ENCODE data around the gene LAMA3. TPM values are rescaled to one million over a fixed set of nuclear protein-coding genes. Genes with fewer than 3 reads are reported as not detected.

Gene LAMA3
- polyA plus RNA-seq, 1 experiment, result 0.32 TPM

- Histone ChIP-seq H3K9me3 (ENCODE audit: control insufficient read depth, insufficient read depth, low read length) (no peaks in the 10 kb centered on the region; the same call in 1 of the 2 replicates), H3K27ac (ENCODE audit: low read depth, low read length) (no peak overlapping the region), H3K27me3 (ENCODE audit: control insufficient read depth, insufficient read depth, low read length) (peaks cover 11% of the 10 kb centered on the region), H3K4me3 (ENCODE audit: low read depth, low read length) (no peak overlapping the region)
- ChIA-PET CTCF (interaction anchor here (0.7 kb wide), 1 partner anchor 14 kb away, joined by 3 read pairs; no protein-coding TSS in a partner anchor), POLR2A (no interaction called here)
- TF ChIP-seq, protein P1, sequence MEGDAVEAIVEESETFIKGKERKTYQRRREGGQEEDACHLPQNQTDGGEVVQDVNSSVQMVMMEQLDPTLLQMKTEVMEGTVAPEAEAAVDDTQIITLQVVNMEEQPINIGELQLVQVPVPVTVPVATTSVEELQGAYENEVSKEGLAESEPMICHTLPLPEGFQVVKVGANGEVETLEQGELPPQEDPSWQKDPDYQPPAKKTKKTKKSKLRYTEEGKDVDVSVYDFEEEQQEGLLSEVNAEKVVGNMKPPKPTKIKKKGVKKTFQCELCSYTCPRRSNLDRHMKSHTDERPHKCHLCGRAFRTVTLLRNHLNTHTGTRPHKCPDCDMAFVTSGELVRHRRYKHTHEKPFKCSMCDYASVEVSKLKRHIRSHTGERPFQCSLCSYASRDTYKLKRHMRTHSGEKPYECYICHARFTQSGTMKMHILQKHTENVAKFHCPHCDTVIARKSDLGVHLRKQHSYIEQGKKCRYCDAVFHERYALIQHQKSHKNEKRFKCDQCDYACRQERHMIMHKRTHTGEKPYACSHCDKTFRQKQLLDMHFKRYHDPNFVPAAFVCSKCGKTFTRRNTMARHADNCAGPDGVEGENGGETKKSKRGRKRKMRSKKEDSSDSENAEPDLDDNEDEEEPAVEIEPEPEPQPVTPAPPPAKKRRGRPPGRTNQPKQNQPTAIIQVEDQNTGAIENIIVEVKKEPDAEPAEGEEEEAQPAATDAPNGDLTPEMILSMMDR (IDR thresholded peaks at IDR 0.05; ENCODE audit: low read depth, low read length), result no peak
- DNase-seq (ENCODE audit: low read depth, low spot score), result no peak
Observed at GRCh38 chr18:23842305-23842704, 153.1 kb downstream of the LAMA3 start.

DNA sequence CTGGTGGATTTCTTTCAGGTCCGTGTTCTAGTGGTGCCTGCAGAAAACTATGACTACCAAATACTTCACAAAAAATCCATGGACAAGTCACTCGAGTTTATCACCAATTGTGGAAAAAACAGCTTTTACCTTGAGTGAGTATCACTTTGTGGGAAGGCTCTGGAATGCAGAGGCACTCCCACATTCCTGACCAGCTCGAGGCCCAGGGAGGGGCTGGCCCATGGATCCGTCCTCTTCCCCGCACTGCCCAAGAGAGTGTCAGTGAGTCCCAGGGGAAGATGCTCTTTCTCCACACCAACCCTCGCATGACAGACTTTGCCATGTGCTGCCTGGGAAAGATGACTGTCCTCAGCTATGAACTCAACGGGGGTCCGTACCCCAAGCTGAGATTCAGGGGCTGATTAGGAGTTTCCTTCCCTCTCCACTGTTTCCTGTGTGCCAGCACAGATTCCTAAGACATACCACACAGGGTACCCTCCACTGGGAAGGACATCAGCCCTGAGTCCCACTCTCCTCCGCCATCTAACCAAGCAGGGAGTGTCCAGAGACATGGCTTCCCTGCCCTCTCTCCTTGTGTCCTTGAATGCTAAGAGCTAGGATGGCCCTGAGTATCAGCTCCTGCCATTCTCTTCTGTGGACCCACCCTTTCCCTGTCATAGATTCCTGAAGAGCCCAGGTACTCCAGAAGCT is 155.9 kb downstream of the LAMA3 start:
- Histone ChIP-seq H3K4me3 (ENCODE audit: low read depth, low read length) (no peak overlapping the region), H3K9me3 (ENCODE audit: control insufficient read depth, insufficient read depth, low read length) (no peaks in the 10 kb centered on the region; the same call in 1 of the 2 replicates), H3K27ac (ENCODE audit: low read depth, low read length) (no peak overlapping the region), H3K27me3 (ENCODE audit: control insufficient read depth, insufficient read depth, low read length) (peaks cover 13% of the 10 kb centered on the region)
- ChIA-PET POLR2A (interaction anchor here (0.6 kb wide), 1 partner anchor 554 kb away, joined by 3 read pairs; no protein-coding TSS in a partner anchor), CTCF (interaction anchor here (1.0 kb wide), 1 partner anchor 74 kb away, joined by 3 read pairs; no protein-coding TSS in a partner anchor)
- TF ChIP-seq, protein P1 (IDR thresholded peaks at IDR 0.05; ENCODE audit: low read depth, low read length), result no peak
- DNase-seq (ENCODE audit: low read depth, low spot score), result no peak

- H3K4me3 ChIP-seq (ENCODE audit: low read depth, low read length), result no peak overlapping the region
- ChIA-PET CTCF (no interaction called here), POLR2A (no interaction called here)
- H3K9me3 ChIP-seq (ENCODE audit: control insufficient read depth, insufficient read depth, low read length), result no peaks in the 10 kb centered on the region; the same call in 1 of the 2 replicates
- TF ChIP-seq, protein P1 (IDR thresholded peaks at IDR 0.05; ENCODE audit: low read depth, low read length), result no peak
- H3K27me3 ChIP-seq (ENCODE audit: control insufficient read depth, insufficient read depth, low read length), result peaks cover 15% of the 10 kb centered on the region
- no peak for DNase-seq (ENCODE audit: low read depth, low spot score)
- no peak overlapping the region for H3K27ac ChIP-seq (ENCODE audit: low read depth, low read length)
Observed at GRCh38 chr18:23845988-23846630, 156.9 kb downstream of the LAMA3 start.

GRCh38 chr18:23847321-23847986 is 158.2 kb downstream of the LAMA3 start:
- Histone ChIP-seq H3K9me3 (ENCODE audit: control insufficient read depth, insufficient read depth, low read length) (no peaks in the 10 kb centered on the region), H3K27me3 (ENCODE audit: control insufficient read depth, insufficient read depth, low read length) (peaks cover 19% of the 10 kb centered on the region), H3K27ac (ENCODE audit: low read depth, low read length) (no peak overlapping the region), H3K4me3 (ENCODE audit: low read depth, low read length) (no peak overlapping the region)
- ChIA-PET POLR2A (interaction anchor here (0.6 kb wide), 1 partner anchor 291 kb away, joined by 4 read pairs; the partner anchor contains the start of gene CABYR), CTCF (no interaction called here)
- no peak for DNase-seq (ENCODE audit: low read depth, low spot score)
- TF ChIP-seq, protein P1 (IDR thresholded peaks at IDR 0.05; ENCODE audit: low read depth, low read length), result no peak

Data from AG04450 (cell line).